Activated naive CD8-positive, alpha-beta T cell treated with anti-CD3 and anti-CD28 coated beads, Interleukin-2, amount 50 U/mL, for 24 hours (primary cell): ENCODE data around the gene MRPS25.
A peak's percentile ranks its signal among the peaks of the same experiment; 100 is the strongest.

Source experiments
- ATAC-seq: fragments of 150-1000 bp; cut with Tn5 transposase; one replicate; pipeline ENCODE4 v1.10.0; 2021
- DNase-seq: peaks from one replicate; pipeline ENCODE4 v3.0.0; 2021
- H3K27ac Mint-ChIP-seq: one replicate; pipeline ENCODE4 v1.8.0; 2021; ENCODE audit warnings: mild to moderate bottlenecking, mixed read lengths
- H3K27me3 Mint-ChIP-seq: one replicate; pipeline ENCODE4 v1.8.0; 2021; ENCODE audit warnings: mixed read lengths
- H3K36me3 Mint-ChIP-seq: one replicate; pipeline ENCODE4 v1.8.0; 2021; ENCODE audit warnings: low read depth, mixed read lengths
- H3K4me1 Mint-ChIP-seq: one replicate; pipeline ENCODE4 v1.8.0; 2021; ENCODE audit warnings: mixed read lengths
- H3K4me3 Mint-ChIP-seq: one replicate; pipeline ENCODE4 v1.8.0; 2021; ENCODE audit warnings: mild to moderate bottlenecking, moderate library complexity, mixed read lengths
- H3K9me3 Mint-ChIP-seq: one replicate; pipeline ENCODE4 v1.8.0; 2021; ENCODE audit warnings: mixed read lengths

The MRPS25 gene

GRCh38 chr3:15064835-15065549 is at the start of gene MRPS25:
Gene MRPS25, minus strand, starts transcription at chr3:15065315. Its CDS starts 121 bp downstream, at chr3:15065194.
- Mint-ChIP-seq H3K27me3 (no peaks in the 10 kb centered on the region), H3K9me3 (no peaks in the 10 kb centered on the region), H3K4me1 (peaks cover 22% of the 10 kb centered on the region), H3K27ac (peak within 1 kb of the TSS; percentile 97), H3K4me3 (peak within 1 kb of the TSS; percentile 94), H3K36me3 (peaks cover 12% of the 10 kb centered on the region)
- DNase-seq (peak; percentile 90), ATAC-seq (peak; percentile 98)

- DNase-seq (no peak), ATAC-seq (no peak)
- H3K27ac Mint-ChIP-seq, result no peak overlapping the region
- no peaks in the 10 kb centered on the region for H3K9me3 Mint-ChIP-seq
- peaks cover 4% of the 10 kb centered on the region for H3K27me3 Mint-ChIP-seq
- H3K4me1 Mint-ChIP-seq, result peaks cover 2% of the 10 kb centered on the region
- no peak overlapping the region for H3K4me3 Mint-ChIP-seq
- no peaks in the 10 kb centered on the region for H3K36me3 Mint-ChIP-seq
These were observed 48.8 kb upstream of the MRPS25 start for GRCh38 chr3:15113884-15114283.

GRCh38 chr3:15113471-15113870 is 48.4 kb upstream of the MRPS25 start:
- Mint-ChIP-seq H3K36me3 (no peaks in the 10 kb centered on the region), H3K27me3 (peaks cover 2% of the 10 kb centered on the region), H3K9me3 (no peaks in the 10 kb centered on the region), H3K4me3 (no peak overlapping the region), H3K4me1 (no peaks in the 10 kb centered on the region), H3K27ac (no peak overlapping the region)
- DNase-seq (no peak), ATAC-seq (no peak)

GRCh38 chr3:15112011-15112410 is 46.9 kb upstream of the MRPS25 start:
- ATAC-seq (no peak), DNase-seq (no peak)
- peaks cover 5% of the 10 kb centered on the region for H3K27me3 Mint-ChIP-seq
- peaks cover 4% of the 10 kb centered on the region for H3K4me1 Mint-ChIP-seq
- H3K27ac Mint-ChIP-seq, result no peak overlapping the region
- no peaks in the 10 kb centered on the region for H3K9me3 Mint-ChIP-seq
- no peaks in the 10 kb centered on the region for H3K36me3 Mint-ChIP-seq
- no peak overlapping the region for H3K4me3 Mint-ChIP-seq

- DNase-seq (no peak), ATAC-seq (no peak)
- H3K4me3 Mint-ChIP-seq, result no peak overlapping the region
- H3K27ac Mint-ChIP-seq, result no peak overlapping the region
- H3K9me3 Mint-ChIP-seq, result no peaks in the 10 kb centered on the region
- H3K4me1 Mint-ChIP-seq, result peaks cover 4% of the 10 kb centered on the region
- peaks cover 5% of the 10 kb centered on the region for H3K27me3 Mint-ChIP-seq
- no peaks in the 10 kb centered on the region for H3K36me3 Mint-ChIP-seq
These were observed 45.1 kb upstream of the MRPS25 start for GRCh38 chr3:15110206-15110605.

- no peaks in the 10 kb centered on the region for H3K9me3 Mint-ChIP-seq
- no peak for DNase-seq
- no peak for ATAC-seq
- H3K4me3 Mint-ChIP-seq, result no peak overlapping the region
- peaks cover 4% of the 10 kb centered on the region for H3K4me1 Mint-ChIP-seq
- H3K36me3 Mint-ChIP-seq, result no peaks in the 10 kb centered on the region
- no peak overlapping the region for H3K27ac Mint-ChIP-seq
- peaks cover 5% of the 10 kb centered on the region for H3K27me3 Mint-ChIP-seq
These were observed 43.8 kb upstream of the MRPS25 start for GRCh38 chr3:15108869-15109268.

GRCh38 chr3:15108082-15108545 is 43.0 kb upstream of the MRPS25 start:
- Mint-ChIP-seq H3K27ac (no peak overlapping the region), H3K27me3 (peaks cover 5% of the 10 kb centered on the region), H3K36me3 (no peaks in the 10 kb centered on the region), H3K4me1 (peaks cover 4% of the 10 kb centered on the region), H3K9me3 (no peaks in the 10 kb centered on the region), H3K4me3 (no peak overlapping the region)
- ATAC-seq (peak; percentile 90), DNase-seq (peak; percentile 81)

GRCh38 chr3:15107075-15107947 is 42.2 kb upstream of the MRPS25 start:
- peaks cover 5% of the 10 kb centered on the region for H3K27me3 Mint-ChIP-seq
- H3K36me3 Mint-ChIP-seq, result no peaks in the 10 kb centered on the region

GRCh38 chr3:15102836-15103235 is 37.7 kb upstream of the MRPS25 start:
- Mint-ChIP-seq H3K4me3 (no peak overlapping the region), H3K27me3 (peaks cover 13% of the 10 kb centered on the region), H3K36me3 (peaks cover 6% of the 10 kb centered on the region), H3K27ac (no peak overlapping the region), H3K4me1 (peaks cover 22% of the 10 kb centered on the region), H3K9me3 (no peaks in the 10 kb centered on the region)
- no peak for DNase-seq
- no peak for ATAC-seq

More at GRCh38 chr3:15107075-15107947, 42.2 kb upstream of the MRPS25 start:
- H3K4me3 Mint-ChIP-seq, result no peak overlapping the region
- DNase-seq (no peak), ATAC-seq (no peak)
- no peak overlapping the region for H3K27ac Mint-ChIP-seq
- peaks cover 4% of the 10 kb centered on the region for H3K4me1 Mint-ChIP-seq
- no peaks in the 10 kb centered on the region for H3K9me3 Mint-ChIP-seq

- no peak for DNase-seq
- no peak for ATAC-seq
- Mint-ChIP-seq H3K9me3 (no peaks in the 10 kb centered on the region), H3K27me3 (peaks cover 10% of the 10 kb centered on the region), H3K36me3 (peaks cover 7% of the 10 kb centered on the region), H3K4me3 (no peak overlapping the region), H3K4me1 (peaks cover 24% of the 10 kb centered on the region), H3K27ac (no peak overlapping the region)
These were observed 37.1 kb upstream of the MRPS25 start for GRCh38 chr3:15102256-15102655.

GRCh38 chr3:15099364-15100098 is 34.4 kb upstream of the MRPS25 start:
- Mint-ChIP-seq H3K4me1 (peaks cover 24% of the 10 kb centered on the region), H3K9me3 (no peaks in the 10 kb centered on the region), H3K27me3 (peaks cover 9% of the 10 kb centered on the region), H3K4me3 (peak overlapping the region; percentile 93), H3K36me3 (peaks cover 13% of the 10 kb centered on the region), H3K27ac (peak overlapping the region; percentile 95)
- ATAC-seq (no peak), DNase-seq (no peak)

GRCh38 chr3:15098503-15099363 is 33.6 kb upstream of the MRPS25 start, which contains the start of gene RBSN:
Gene RBSN, minus strand, starts transcription at chr3:15099148. Its CDS starts 3,028 bp downstream, at chr3:15096120.
- Mint-ChIP-seq H3K4me3 (peak within 1 kb of the TSS; percentile 93), H3K4me1 (peaks cover 24% of the 10 kb centered on the region), H3K27ac (peak within 1 kb of the TSS; percentile 95), H3K27me3 (peaks cover 9% of the 10 kb centered on the region), H3K9me3 (no peaks in the 10 kb centered on the region), H3K36me3 (peaks cover 13% of the 10 kb centered on the region)
- ATAC-seq, result peak; percentile 90
- DNase-seq, result peak; percentile 95

- H3K36me3 Mint-ChIP-seq, result peaks cover 13% of the 10 kb centered on the region
- H3K4me3 Mint-ChIP-seq, result peak overlapping the region; percentile 93
- peaks cover 24% of the 10 kb centered on the region for H3K4me1 Mint-ChIP-seq
- H3K27ac Mint-ChIP-seq, result peak overlapping the region; percentile 95
- H3K27me3 Mint-ChIP-seq, result peaks cover 9% of the 10 kb centered on the region
- DNase-seq, result peak; percentile 45
- H3K9me3 Mint-ChIP-seq, result no peaks in the 10 kb centered on the region
- peak; percentile 6 for ATAC-seq
These were observed 32.8 kb upstream of the MRPS25 start for GRCh38 chr3:15097891-15098290.
